AG10803 (cell line): ENCODE data around the gene CCDC12.

Experiments used
- DNase-seq: peaks from one replicate; pipeline ENCODE4 v3.0.0; 2010; ENCODE audit warnings: low read depth
- H3K4me3 ChIP-seq: 2 replicates; pipeline ENCODE4 v1.5.1; 2011; ENCODE audit warnings: mild to moderate bottlenecking, low read length, control low read depth
- CTCF ChIP-seq: conservative IDR thresholded peaks from 2 replicates; pipeline ENCODE4 v1.5.1; 2011; ENCODE audit warnings: mild to moderate bottlenecking, low read length, control low read depth, inconsistent platforms

Gene CCDC12

GRCh38 chr3:46897031-46897430 is 79.5 kb downstream of the CCDC12 start:
- H3K4me3 ChIP-seq: no peak overlapping the region
- no peak for TF ChIP-seq CTCF
- DNase-seq: no peak

GRCh38 chr3:46896386-46896785 is 80.2 kb downstream of the CCDC12 start:
- H3K4me3 ChIP-seq: no peak overlapping the region
- DNase-seq: peak; percentile 54
- no peak for TF ChIP-seq CTCF

GRCh38 chr3:46895761-46896160 is 80.8 kb downstream of the CCDC12 start:
- TF ChIP-seq CTCF: no peak
- DNase-seq: no peak
- H3K4me3 ChIP-seq: no peak overlapping the region

GRCh38 chr3:46895204-46895660 is 81.3 kb downstream of the CCDC12 start:
- no peak overlapping the region for H3K4me3 ChIP-seq
- peak; percentile 89 for TF ChIP-seq CTCF
- DNase-seq: peak; percentile 33

GRCh38 chr3:46894256-46894655 is 82.3 kb downstream of the CCDC12 start:
- DNase-seq: no peak
- no peak overlapping the region for H3K4me3 ChIP-seq
- TF ChIP-seq CTCF: no peak

- DNase-seq: no peak
- no peak for TF ChIP-seq CTCF
- H3K4me3 ChIP-seq: no peak overlapping the region
Observed at GRCh38 chr3:46893763-46894162, 82.8 kb downstream of the CCDC12 start.

- H3K4me3 ChIP-seq: no peak overlapping the region
- no peak for DNase-seq
- no peak for TF ChIP-seq CTCF
Observed at GRCh38 chr3:46893146-46893748, 83.3 kb downstream of the CCDC12 start.
